Measurements from ENCODE around the gene XPC. TPM values are rescaled to one million over a fixed set of nuclear protein-coding genes. Genes with fewer than 3 reads are reported as not detected.
A peak's percentile ranks its signal among the peaks of the same experiment; 100 is the strongest.

Gene XPC
- total RNA-seq, 1 donor = 48.7 TPM

GRCh38 chr3:14199641-14200040 lies 21.2 kb upstream of the XPC start:
- Histone ChIP-seq H3K27me3 (ENCODE audit: insufficient read depth, low read length) (no peaks in the 10 kb centered on the region), H3K4me3 (ENCODE audit: low read length) (no peak overlapping the region), H3K9me3 (ENCODE audit: low read depth, low read length) (no peaks in the 10 kb centered on the region), H3K4me1 (ENCODE audit: insufficient read depth, low read length) (no peaks in the 10 kb centered on the region)

GRCh38 chr3:14194865-14195264 lies 16.5 kb upstream of the XPC start:
- H3K4me1 ChIP-seq (ENCODE audit: insufficient read depth, low read length) = no peaks in the 10 kb centered on the region
- no peaks in the 10 kb centered on the region for H3K27me3 ChIP-seq (ENCODE audit: insufficient read depth, low read length)
- H3K9me3 ChIP-seq (ENCODE audit: low read depth, low read length) = no peaks in the 10 kb centered on the region
- no peak overlapping the region for H3K4me3 ChIP-seq (ENCODE audit: low read length)

GRCh38 chr3:14188041-14188754 lies 9.8 kb upstream of the XPC start:
- H3K27me3 ChIP-seq (ENCODE audit: insufficient read depth, low read length) = no peaks in the 10 kb centered on the region
- H3K4me3 ChIP-seq (ENCODE audit: low read length) = no peak overlapping the region
- no peaks in the 10 kb centered on the region for H3K4me1 ChIP-seq (ENCODE audit: insufficient read depth, low read length)
- H3K9me3 ChIP-seq (ENCODE audit: low read depth, low read length) = no peaks in the 10 kb centered on the region

GRCh38 chr3:14186854-14187458 lies 8.6 kb upstream of the XPC start:
- H3K27me3 ChIP-seq (ENCODE audit: insufficient read depth, low read length) = no peaks in the 10 kb centered on the region
- H3K4me1 ChIP-seq (ENCODE audit: insufficient read depth, low read length) = no peaks in the 10 kb centered on the region
- H3K4me3 ChIP-seq (ENCODE audit: low read length) = no peak overlapping the region
- no peaks in the 10 kb centered on the region for H3K9me3 ChIP-seq (ENCODE audit: low read depth, low read length)

GRCh38 chr3:14183015-14183577 lies 4.7 kb upstream of the XPC start:
- Histone ChIP-seq H3K9me3 (ENCODE audit: low read depth, low read length) (no peaks in the 10 kb centered on the region), H3K4me1 (ENCODE audit: insufficient read depth, low read length) (peaks cover 13% of the 10 kb centered on the region), H3K4me3 (ENCODE audit: low read length) (no peak overlapping the region), H3K27me3 (ENCODE audit: insufficient read depth, low read length) (no peaks in the 10 kb centered on the region)

GRCh38 chr3:14181253-14181652 lies 2.9 kb upstream of the XPC start:
- H3K4me3 ChIP-seq (ENCODE audit: low read length) = no peak overlapping the region
- H3K4me1 ChIP-seq (ENCODE audit: insufficient read depth, low read length) = peaks cover 29% of the 10 kb centered on the region
- no peaks in the 10 kb centered on the region for H3K27me3 ChIP-seq (ENCODE audit: insufficient read depth, low read length)
- no peaks in the 10 kb centered on the region for H3K9me3 ChIP-seq (ENCODE audit: low read depth, low read length)

GRCh38 chr3:14179795-14180194 lies 1.4 kb upstream of the XPC start:
- Histone ChIP-seq H3K4me3 (ENCODE audit: low read length) (no peak overlapping the region), H3K4me1 (ENCODE audit: insufficient read depth, low read length) (peaks cover 43% of the 10 kb centered on the region), H3K27me3 (ENCODE audit: insufficient read depth, low read length) (no peaks in the 10 kb centered on the region), H3K9me3 (ENCODE audit: low read depth, low read length) (no peaks in the 10 kb centered on the region)

- H3K4me1 ChIP-seq (ENCODE audit: insufficient read depth, low read length) = peaks cover 45% of the 10 kb centered on the region
- H3K27me3 ChIP-seq (ENCODE audit: insufficient read depth, low read length) = no peaks in the 10 kb centered on the region
- no peaks in the 10 kb centered on the region for H3K9me3 ChIP-seq (ENCODE audit: low read depth, low read length)
- H3K4me3 ChIP-seq (ENCODE audit: low read length) = peak overlapping the region; percentile 61
Observed at GRCh38 chr3:14179114-14179465, 689 bp upstream of the XPC start.

- peaks cover 45% of the 10 kb centered on the region for H3K4me1 ChIP-seq (ENCODE audit: insufficient read depth, low read length)
- no peaks in the 10 kb centered on the region for H3K27me3 ChIP-seq (ENCODE audit: insufficient read depth, low read length)
- no peaks in the 10 kb centered on the region for H3K9me3 ChIP-seq (ENCODE audit: low read depth, low read length)
- peak overlapping the region; percentile 61 for H3K4me3 ChIP-seq (ENCODE audit: low read length)
Observed at GRCh38 chr3:14177580-14178246, 688 bp downstream of the XPC start.

GRCh38 chr3:14175383-14176037 lies 2.9 kb downstream of the XPC start:
- H3K4me3 ChIP-seq (ENCODE audit: low read length) = no peak overlapping the region
- peaks cover 45% of the 10 kb centered on the region for H3K4me1 ChIP-seq (ENCODE audit: insufficient read depth, low read length)
- H3K27me3 ChIP-seq (ENCODE audit: insufficient read depth, low read length) = no peaks in the 10 kb centered on the region
- H3K9me3 ChIP-seq (ENCODE audit: low read depth, low read length) = no peaks in the 10 kb centered on the region

GRCh38 chr3:14174483-14174882 lies 3.9 kb downstream of the XPC start:
- H3K9me3 ChIP-seq (ENCODE audit: low read depth, low read length) = no peaks in the 10 kb centered on the region
- peaks cover 39% of the 10 kb centered on the region for H3K4me1 ChIP-seq (ENCODE audit: insufficient read depth, low read length)
- H3K27me3 ChIP-seq (ENCODE audit: insufficient read depth, low read length) = no peaks in the 10 kb centered on the region
- no peak overlapping the region for H3K4me3 ChIP-seq (ENCODE audit: low read length)

GRCh38 chr3:14172496-14172895 lies 5.9 kb downstream of the XPC start:
- H3K4me3 ChIP-seq (ENCODE audit: low read length) = no peak overlapping the region
- no peaks in the 10 kb centered on the region for H3K27me3 ChIP-seq (ENCODE audit: insufficient read depth, low read length)
- H3K4me1 ChIP-seq (ENCODE audit: insufficient read depth, low read length) = peaks cover 26% of the 10 kb centered on the region
- H3K9me3 ChIP-seq (ENCODE audit: low read depth, low read length) = no peaks in the 10 kb centered on the region

GRCh38 chr3:14170531-14171159 lies 7.8 kb downstream of the XPC start:
- Histone ChIP-seq H3K9me3 (ENCODE audit: low read depth, low read length) (no peaks in the 10 kb centered on the region), H3K4me3 (ENCODE audit: low read length) (no peak overlapping the region), H3K27me3 (ENCODE audit: insufficient read depth, low read length) (no peaks in the 10 kb centered on the region), H3K4me1 (ENCODE audit: insufficient read depth, low read length) (peaks cover 10% of the 10 kb centered on the region)

GRCh38 chr3:14169871-14170270 lies 8.5 kb downstream of the XPC start:
- H3K27me3 ChIP-seq (ENCODE audit: insufficient read depth, low read length) = no peaks in the 10 kb centered on the region
- H3K9me3 ChIP-seq (ENCODE audit: low read depth, low read length) = no peaks in the 10 kb centered on the region
- H3K4me1 ChIP-seq (ENCODE audit: insufficient read depth, low read length) = peaks cover 3% of the 10 kb centered on the region
- no peak overlapping the region for H3K4me3 ChIP-seq (ENCODE audit: low read length)

- Histone ChIP-seq H3K4me3 (ENCODE audit: low read length) (no peak overlapping the region), H3K27me3 (ENCODE audit: insufficient read depth, low read length) (no peaks in the 10 kb centered on the region), H3K9me3 (ENCODE audit: low read depth, low read length) (no peaks in the 10 kb centered on the region), H3K4me1 (ENCODE audit: insufficient read depth, low read length) (no peaks in the 10 kb centered on the region)
Observed at GRCh38 chr3:14169435-14169834, 9.0 kb downstream of the XPC start.
